ENCODE measurements around the gene ETFB. TPM values are rescaled to one million over a fixed set of nuclear protein-coding genes. Genes with fewer than 3 reads are reported as not detected.

The ETFB gene
- total RNA-seq, 2 donors from 2014 or later: 41.1 to 83.8 TPM

DNA sequence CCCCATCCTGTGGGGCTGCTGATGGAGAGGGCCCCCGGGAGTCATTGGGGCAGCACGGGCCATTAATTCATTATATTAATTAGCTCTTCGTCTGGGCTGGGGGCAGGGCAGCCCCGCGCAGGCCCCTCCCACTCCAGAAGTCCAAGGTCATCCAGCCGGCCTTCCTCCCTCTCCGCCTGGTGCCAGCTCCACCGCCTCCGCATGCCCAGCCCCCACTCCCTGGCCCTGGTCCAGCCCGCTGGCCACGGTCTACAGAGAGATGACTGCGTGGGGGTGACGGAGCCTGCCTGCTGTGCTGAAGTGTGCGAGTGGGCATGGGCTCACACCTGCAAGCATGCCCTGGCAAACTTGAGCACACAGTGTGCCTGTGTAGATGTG lies 45.9 kb downstream of the ETFB start:
- Mint-ChIP-seq H3K27ac (no peak overlapping the region), H3K4me3 (no peak overlapping the region), H3K36me3 (no peaks in the 10 kb centered on the region), H3K4me1 (ENCODE audit: low read depth in 2 of 2) (peaks cover 0 to 4% of the 10 kb centered on the region in 2 donors), H3K27me3 (peaks cover 27 to 37% of the 10 kb centered on the region in 2 donors), H3K9me3 (no peaks in the 10 kb centered on the region)
- DNase-seq (ENCODE audit: low spot score): peak; percentile 55
- ATAC-seq: no peak

GRCh38 chr19:51319649-51320279 lies 46.4 kb downstream of the ETFB start:
- Mint-ChIP-seq H3K27me3 (peaks cover 30 to 41% of the 10 kb centered on the region in 2 donors), H3K36me3 (no peaks in the 10 kb centered on the region), H3K4me1 (ENCODE audit: low read depth in 2 of 2) (peaks cover 0 to 4% of the 10 kb centered on the region in 2 donors), H3K4me3 (no peak overlapping the region), H3K27ac (no peak overlapping the region), H3K9me3 (no peaks in the 10 kb centered on the region)
- DNase-seq (ENCODE audit: low spot score) (no peak), ATAC-seq (no peak)

GRCh38 chr19:51318687-51319648 lies 47.2 kb downstream of the ETFB start:
- Mint-ChIP-seq H3K27ac (no peak overlapping the region), H3K27me3 (peaks cover 26 to 39% of the 10 kb centered on the region in 2 donors), H3K9me3 (no peaks in the 10 kb centered on the region), H3K4me1 (ENCODE audit: low read depth in 2 of 2) (peaks cover 3 to 4% of the 10 kb centered on the region in 2 donors), H3K36me3 (no peaks in the 10 kb centered on the region), H3K4me3 (no peak overlapping the region)
- ATAC-seq (no peak), DNase-seq (ENCODE audit: low spot score) (peak; percentile 45)

DNA sequence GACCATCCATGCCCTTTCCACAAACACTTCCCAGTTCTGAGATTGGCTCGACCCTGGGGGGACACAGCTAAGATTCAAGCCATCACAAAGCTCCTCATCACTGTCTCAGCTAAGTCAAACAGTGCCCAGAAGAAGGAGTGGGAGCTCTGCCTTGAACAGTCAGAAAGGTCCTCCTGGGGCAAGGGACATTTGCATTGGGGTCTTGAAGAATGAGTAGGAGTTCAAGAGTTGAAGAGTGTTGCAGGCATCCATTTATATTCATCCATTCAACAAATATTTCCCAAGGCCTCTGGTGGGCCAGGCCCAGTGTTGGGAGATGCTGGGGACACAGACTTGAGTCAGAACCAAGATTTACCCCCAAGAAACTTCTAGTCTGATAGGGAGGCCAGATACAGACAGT lies 48.2 kb downstream of the ETFB start:
- no peak for ATAC-seq
- Mint-ChIP-seq H3K4me1 (ENCODE audit: low read depth in 2 of 2) (peaks cover 6 to 12% of the 10 kb centered on the region in 2 donors), H3K9me3 (no peaks in the 10 kb centered on the region), H3K27ac (no peak overlapping the region), H3K36me3 (no peaks in the 10 kb centered on the region), H3K4me3 (no peak overlapping the region), H3K27me3 (peaks cover 28 to 40% of the 10 kb centered on the region in 2 donors)
- DNase-seq (ENCODE audit: low spot score): no peak

- Mint-ChIP-seq H3K27ac (no peak overlapping the region), H3K4me3 (no peak overlapping the region), H3K9me3 (no peaks in the 10 kb centered on the region), H3K4me1 (ENCODE audit: low read depth in 2 of 2) (peaks cover 6 to 12% of the 10 kb centered on the region in 2 donors), H3K36me3 (no peaks in the 10 kb centered on the region), H3K27me3 (peaks cover 24 to 37% of the 10 kb centered on the region in 2 donors)
- no peak for DNase-seq (ENCODE audit: low spot score)
- no peak for ATAC-seq
Observed at GRCh38 chr19:51317376-51317775, 48.8 kb downstream of the ETFB start.

DNA sequence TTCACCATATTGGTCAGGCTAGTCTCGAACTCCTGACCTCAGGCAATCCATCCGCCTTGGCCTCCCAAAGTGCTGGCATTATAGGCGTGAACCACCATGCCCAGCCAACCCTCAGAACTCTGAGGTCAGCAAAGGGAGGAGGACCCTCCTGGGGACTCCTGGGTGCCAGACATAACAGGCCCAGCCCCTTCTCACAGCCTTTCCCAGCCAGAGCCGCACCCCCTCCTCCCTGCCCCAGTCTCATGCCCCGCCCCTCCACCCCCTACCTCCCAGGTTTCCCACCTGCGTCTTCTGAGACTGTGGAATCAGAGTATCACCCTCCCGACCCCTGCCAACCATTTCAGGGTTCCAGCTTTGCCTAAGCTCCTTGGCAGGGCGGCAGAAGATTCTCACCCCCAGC lies 49.5 kb downstream of the ETFB start:
- H3K4me1 Mint-ChIP-seq (ENCODE audit: low read depth in 2 of 2): peaks cover 9 to 12% of the 10 kb centered on the region in 2 donors
- no peaks in the 10 kb centered on the region for H3K9me3 Mint-ChIP-seq
- H3K27ac Mint-ChIP-seq: no peak overlapping the region
- DNase-seq (ENCODE audit: low spot score): peak; percentile 51
- H3K36me3 Mint-ChIP-seq: no peaks in the 10 kb centered on the region
- ATAC-seq: no peak
- H3K27me3 Mint-ChIP-seq: peaks cover 27 to 41% of the 10 kb centered on the region in 2 donors
- no peak overlapping the region for H3K4me3 Mint-ChIP-seq

GRCh38 chr19:51311351-51312257 lies 54.6 kb downstream of the ETFB start, which contains the start of gene IGLON5:
Gene IGLON5, plus strand, starts transcription at chr19:51311644. Its CDS starts 204 bp downstream, at chr19:51311848.
- no peak for ATAC-seq
- H3K4me3 Mint-ChIP-seq: no peak within 1 kb of the TSS
- no peaks in the 10 kb centered on the region for H3K36me3 Mint-ChIP-seq
- DNase-seq (ENCODE audit: low spot score): peak; percentile 57
- no peaks in the 10 kb centered on the region for H3K9me3 Mint-ChIP-seq
- H3K27ac Mint-ChIP-seq: no peak within 1 kb of the TSS
- H3K27me3 Mint-ChIP-seq: peaks cover 48 to 55% of the 10 kb centered on the region in 2 donors
- H3K4me1 Mint-ChIP-seq (ENCODE audit: low read depth in 2 of 2): peaks cover 5 to 12% of the 10 kb centered on the region in 2 donors

DNA sequence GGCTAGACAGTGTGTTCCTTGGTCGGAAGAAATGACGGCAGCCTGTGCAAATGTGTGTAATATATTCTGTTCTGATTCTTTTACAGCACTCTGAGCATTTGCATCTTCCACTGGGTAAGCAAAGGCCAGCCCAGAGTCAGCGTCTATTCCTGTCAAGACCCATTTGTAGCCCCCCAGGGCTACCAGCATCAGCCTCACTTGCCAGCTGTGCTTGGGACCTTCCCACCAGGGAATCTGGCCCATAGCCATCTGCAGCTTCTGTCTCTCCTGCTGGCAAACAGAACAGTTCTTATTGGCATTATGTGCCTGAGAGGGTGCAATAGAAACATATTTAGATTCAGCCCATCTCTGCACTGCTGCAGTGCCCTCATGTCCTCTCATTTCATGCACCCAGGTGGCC lies 60.7 kb downstream of the ETFB start:
- H3K9me3 Mint-ChIP-seq: peaks cover 3% of the 10 kb centered on the region
- H3K4me1 Mint-ChIP-seq (ENCODE audit: low read depth in 2 of 2): no peaks in the 10 kb centered on the region
- H3K27me3 Mint-ChIP-seq: peaks cover 41% of the 10 kb centered on the region in 2 donors
- H3K36me3 Mint-ChIP-seq: no peaks in the 10 kb centered on the region
- no peak for ATAC-seq
- DNase-seq (ENCODE audit: low spot score): no peak
- H3K4me3 Mint-ChIP-seq: no peak overlapping the region
- no peak overlapping the region for H3K27ac Mint-ChIP-seq

- Mint-ChIP-seq H3K4me3 (no peak overlapping the region), H3K4me1 (ENCODE audit: low read depth in 2 of 2) (no peaks in the 10 kb centered on the region)
Observed at GRCh38 chr19:51301266-51301665, 64.9 kb downstream of the ETFB start.

GRCh38 chr19:51297406-51297805 lies 68.8 kb downstream of the ETFB start:
- no peak for DNase-seq (ENCODE audit: low spot score)
- ATAC-seq: no peak
- Mint-ChIP-seq H3K4me1 (ENCODE audit: low read depth in 2 of 2) (peaks cover 3 to 4% of the 10 kb centered on the region in 2 donors), H3K27me3 (peaks cover 9 to 10% of the 10 kb centered on the region in 2 donors), H3K9me3 (no peaks in the 10 kb centered on the region), H3K36me3 (no peaks in the 10 kb centered on the region), H3K27ac (no peak overlapping the region), H3K4me3 (no peak overlapping the region)

More at GRCh38 chr19:51301266-51301665, 64.9 kb downstream of the ETFB start:
- Mint-ChIP-seq H3K9me3 (peaks cover 3% of the 10 kb centered on the region), H3K27me3 (peaks cover 16% of the 10 kb centered on the region in 2 donors), H3K27ac (no peak overlapping the region), H3K36me3 (no peaks in the 10 kb centered on the region)
- ATAC-seq (no peak), DNase-seq (ENCODE audit: low spot score) (no peak)

DNA sequence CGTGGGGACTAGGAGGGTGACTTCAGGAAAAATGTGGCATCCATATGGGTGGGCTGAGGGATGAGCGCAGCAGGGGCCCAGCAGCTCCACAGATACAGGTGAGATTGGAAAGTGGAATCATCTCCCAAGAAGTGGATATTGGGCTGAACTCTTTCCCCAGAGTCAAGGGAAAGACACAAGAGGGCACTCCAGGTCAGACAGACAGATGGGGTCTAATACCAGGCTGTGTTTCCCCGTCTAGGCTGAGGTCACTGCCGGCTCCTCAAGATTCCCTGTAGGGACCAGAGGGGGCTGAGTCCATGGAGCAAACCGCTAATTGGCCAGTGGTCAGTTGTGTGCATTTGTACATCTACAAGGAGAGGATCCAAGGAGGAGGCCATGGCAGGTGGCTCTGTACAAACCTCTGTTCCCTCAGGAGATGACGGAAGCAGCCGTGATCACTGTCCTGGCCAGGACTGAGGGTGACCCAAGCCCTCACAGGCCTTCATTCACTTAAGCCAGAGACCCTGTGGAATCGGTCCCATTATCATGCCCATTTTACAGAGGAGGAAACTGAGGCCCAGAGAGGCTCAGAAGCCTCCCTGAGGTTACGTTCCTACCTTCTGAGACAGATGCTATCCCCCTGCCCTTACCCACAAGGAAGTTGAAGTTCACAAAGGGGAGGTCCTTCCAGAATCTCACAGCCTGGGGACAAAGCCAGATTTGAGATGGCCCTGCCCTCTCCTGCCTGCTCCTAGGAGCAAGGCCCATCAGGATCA lies 69.7 kb downstream of the ETFB start:
- no peak for ATAC-seq
- Mint-ChIP-seq H3K9me3 (no peaks in the 10 kb centered on the region), H3K27ac (no peak overlapping the region), H3K4me1 (ENCODE audit: low read depth in 2 of 2) (peaks cover 3 to 4% of the 10 kb centered on the region in 2 donors), H3K4me3 (no peak overlapping the region), H3K27me3 (peaks cover 5 to 9% of the 10 kb centered on the region in 2 donors), H3K36me3 (no peaks in the 10 kb centered on the region)
- no peak for DNase-seq (ENCODE audit: low spot score)

- H3K4me3 Mint-ChIP-seq: no peak overlapping the region
- DNase-seq (ENCODE audit: low spot score): no peak
- H3K36me3 Mint-ChIP-seq: no peaks in the 10 kb centered on the region
- no peak overlapping the region for H3K27ac Mint-ChIP-seq
- H3K4me1 Mint-ChIP-seq (ENCODE audit: low read depth in 2 of 2): peaks cover 3 to 4% of the 10 kb centered on the region in 2 donors
- no peak for ATAC-seq
- H3K9me3 Mint-ChIP-seq: no peaks in the 10 kb centered on the region
- H3K27me3 Mint-ChIP-seq: peaks cover 5 to 9% of the 10 kb centered on the region in 2 donors
Observed at GRCh38 chr19:51295382-51296126, 70.6 kb downstream of the ETFB start.
